Measurements from ENCODE around the gene TOM1. TPM values are rescaled to one million over a fixed set of nuclear protein-coding genes. Genes with fewer than 3 reads are reported as not detected.
A peak's percentile ranks its signal among the peaks of the same experiment; 100 is the strongest.

Gene TOM1
- total and polyA plus RNA-seq, 2 of the 13 experiments (the other 11 are each of a cell fraction or from before 2014, with no cell fraction given) = 30.8 to 87.3 TPM

DNA sequence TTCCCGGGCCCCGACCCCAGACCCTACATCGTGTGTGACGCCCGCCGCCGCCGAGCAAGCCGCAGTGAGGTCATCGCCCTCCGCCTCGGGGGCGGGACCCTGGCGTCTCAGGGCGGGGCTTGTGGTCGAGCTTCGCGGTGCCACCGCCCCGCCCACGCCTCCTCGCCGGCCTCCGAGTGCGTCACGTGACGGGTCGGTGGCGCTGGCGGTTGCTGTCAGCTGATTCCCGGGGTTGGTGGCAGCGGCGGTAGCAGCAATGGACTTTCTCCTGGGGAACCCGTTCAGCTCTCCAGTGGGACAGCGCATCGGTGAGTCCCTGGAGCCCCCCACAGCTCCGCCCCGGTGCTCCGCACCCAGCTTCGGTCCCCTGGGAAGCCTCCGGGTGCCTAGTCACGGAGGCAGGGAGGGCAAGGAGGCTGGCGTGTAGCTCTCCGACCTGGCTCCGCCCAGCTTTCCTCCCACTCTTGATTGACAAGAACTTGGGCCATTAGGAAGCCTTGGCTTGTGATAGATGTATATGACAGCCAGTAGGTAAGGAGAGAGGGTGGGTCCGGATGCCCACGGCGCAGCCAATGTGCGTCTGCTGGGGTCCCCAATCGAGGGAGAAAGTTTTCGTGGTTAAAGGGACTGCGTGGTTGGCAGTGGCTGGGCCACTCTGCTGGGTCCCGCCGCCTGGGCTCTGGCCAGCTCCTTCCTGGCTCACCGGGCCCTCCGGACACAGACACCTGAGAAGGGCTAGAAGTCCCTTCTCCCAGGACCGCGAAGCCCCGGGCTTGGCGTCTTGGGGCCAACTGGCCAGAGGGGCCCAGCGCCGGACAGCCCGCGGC lies at the start of gene TOM1 (continued):
- TF ChIP-seq, protein P1, sequence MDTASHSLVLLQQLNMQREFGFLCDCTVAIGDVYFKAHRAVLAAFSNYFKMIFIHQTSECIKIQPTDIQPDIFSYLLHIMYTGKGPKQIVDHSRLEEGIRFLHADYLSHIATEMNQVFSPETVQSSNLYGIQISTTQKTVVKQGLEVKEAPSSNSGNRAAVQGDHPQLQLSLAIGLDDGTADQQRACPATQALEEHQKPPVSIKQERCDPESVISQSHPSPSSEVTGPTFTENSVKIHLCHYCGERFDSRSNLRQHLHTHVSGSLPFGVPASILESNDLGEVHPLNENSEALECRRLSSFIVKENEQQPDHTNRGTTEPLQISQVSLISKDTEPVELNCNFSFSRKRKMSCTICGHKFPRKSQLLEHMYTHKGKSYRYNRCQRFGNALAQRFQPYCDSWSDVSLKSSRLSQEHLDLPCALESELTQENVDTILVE (CRISPR knock-in tag; IDR thresholded peaks at IDR 0.05) = peak; percentile 65
- no peak for TF ChIP-seq ELF4 (CRISPR knock-in tag; IDR thresholded peaks at IDR 0.05; ENCODE audit: borderline replicate concordance)
- TF ChIP-seq, protein P2, sequence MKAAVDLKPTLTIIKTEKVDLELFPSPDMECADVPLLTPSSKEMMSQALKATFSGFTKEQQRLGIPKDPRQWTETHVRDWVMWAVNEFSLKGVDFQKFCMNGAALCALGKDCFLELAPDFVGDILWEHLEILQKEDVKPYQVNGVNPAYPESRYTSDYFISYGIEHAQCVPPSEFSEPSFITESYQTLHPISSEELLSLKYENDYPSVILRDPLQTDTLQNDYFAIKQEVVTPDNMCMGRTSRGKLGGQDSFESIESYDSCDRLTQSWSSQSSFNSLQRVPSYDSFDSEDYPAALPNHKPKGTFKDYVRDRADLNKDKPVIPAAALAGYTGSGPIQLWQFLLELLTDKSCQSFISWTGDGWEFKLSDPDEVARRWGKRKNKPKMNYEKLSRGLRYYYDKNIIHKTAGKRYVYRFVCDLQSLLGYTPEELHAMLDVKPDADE (CRISPR knock-in tag; IDR thresholded peaks at IDR 0.05) = no peak
- TF ChIP-seq RBFOX2 (IDR thresholded peaks at IDR 0.05; ENCODE audit: low read depth, low read length) = peak; percentile 91
- peak; percentile 70; the same call in 1 of the 2 replicates for TF ChIP-seq REPIN1 (CRISPR knock-in tag; IDR thresholded peaks at IDR 0.05; ENCODE audit: borderline replicate concordance, low read depth)
- TF ChIP-seq ISL2 (CRISPR knock-in tag; IDR thresholded peaks at IDR 0.05) = peak; percentile 19; the same call in 1 of the 2 replicates
- TF ChIP-seq, protein P3, sequence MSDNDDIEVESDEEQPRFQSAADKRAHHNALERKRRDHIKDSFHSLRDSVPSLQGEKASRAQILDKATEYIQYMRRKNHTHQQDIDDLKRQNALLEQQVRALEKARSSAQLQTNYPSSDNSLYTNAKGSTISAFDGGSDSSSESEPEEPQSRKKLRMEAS (IDR thresholded peaks at IDR 0.05) = peak; percentile 62
- no peak for TF ChIP-seq ZZZ3 (CRISPR knock-in tag; IDR thresholded peaks at IDR 0.05; ENCODE audit: borderline replicate concordance)
- 0 out of 2 replicates have a peak, but pooled peaks have one; percentile 10 for TF ChIP-seq RFX1 (IDR thresholded peaks at IDR 0.05)
- peak; percentile 64; the same call in 1 of the 2 replicates for TF ChIP-seq SP5 (CRISPR knock-in tag; IDR thresholded peaks at IDR 0.05; ENCODE audit: borderline replicate concordance, low read depth)
- 0 out of 2 replicates have a peak, but pooled peaks have one; percentile 43 for TF ChIP-seq DR1 (CRISPR knock-in tag; IDR thresholded peaks at IDR 0.05)
- TF ChIP-seq ZNF326 (CRISPR knock-in tag; IDR thresholded peaks at IDR 0.05; ENCODE audit: borderline replicate concordance) = no peak
- peak; percentile 32 for TF ChIP-seq TAF15 (IDR thresholded peaks at IDR 0.05; ENCODE audit: low read depth, low read length, poor library complexity, severe bottlenecking)
- TF ChIP-seq, protein P4, sequence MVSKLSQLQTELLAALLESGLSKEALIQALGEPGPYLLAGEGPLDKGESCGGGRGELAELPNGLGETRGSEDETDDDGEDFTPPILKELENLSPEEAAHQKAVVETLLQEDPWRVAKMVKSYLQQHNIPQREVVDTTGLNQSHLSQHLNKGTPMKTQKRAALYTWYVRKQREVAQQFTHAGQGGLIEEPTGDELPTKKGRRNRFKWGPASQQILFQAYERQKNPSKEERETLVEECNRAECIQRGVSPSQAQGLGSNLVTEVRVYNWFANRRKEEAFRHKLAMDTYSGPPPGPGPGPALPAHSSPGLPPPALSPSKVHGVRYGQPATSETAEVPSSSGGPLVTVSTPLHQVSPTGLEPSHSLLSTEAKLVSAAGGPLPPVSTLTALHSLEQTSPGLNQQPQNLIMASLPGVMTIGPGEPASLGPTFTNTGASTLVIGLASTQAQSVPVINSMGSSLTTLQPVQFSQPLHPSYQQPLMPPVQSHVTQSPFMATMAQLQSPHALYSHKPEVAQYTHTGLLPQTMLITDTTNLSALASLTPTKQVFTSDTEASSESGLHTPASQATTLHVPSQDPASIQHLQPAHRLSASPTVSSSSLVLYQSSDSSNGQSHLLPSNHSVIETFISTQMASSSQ (IDR thresholded peaks at IDR 0.05; ENCODE audit: low read depth) = 0 out of 2 replicates have a peak, but pooled peaks have one; percentile 35
- TF ChIP-seq, protein P4 (CRISPR knock-in tag; IDR thresholded peaks at IDR 0.05; ENCODE audit: borderline replicate concordance) = no peak
- peak; percentile 51; the same call in 1 of the 2 replicates for TF ChIP-seq ZNF746 (CRISPR knock-in tag; IDR thresholded peaks at IDR 0.05)
- TF ChIP-seq, protein P5, sequence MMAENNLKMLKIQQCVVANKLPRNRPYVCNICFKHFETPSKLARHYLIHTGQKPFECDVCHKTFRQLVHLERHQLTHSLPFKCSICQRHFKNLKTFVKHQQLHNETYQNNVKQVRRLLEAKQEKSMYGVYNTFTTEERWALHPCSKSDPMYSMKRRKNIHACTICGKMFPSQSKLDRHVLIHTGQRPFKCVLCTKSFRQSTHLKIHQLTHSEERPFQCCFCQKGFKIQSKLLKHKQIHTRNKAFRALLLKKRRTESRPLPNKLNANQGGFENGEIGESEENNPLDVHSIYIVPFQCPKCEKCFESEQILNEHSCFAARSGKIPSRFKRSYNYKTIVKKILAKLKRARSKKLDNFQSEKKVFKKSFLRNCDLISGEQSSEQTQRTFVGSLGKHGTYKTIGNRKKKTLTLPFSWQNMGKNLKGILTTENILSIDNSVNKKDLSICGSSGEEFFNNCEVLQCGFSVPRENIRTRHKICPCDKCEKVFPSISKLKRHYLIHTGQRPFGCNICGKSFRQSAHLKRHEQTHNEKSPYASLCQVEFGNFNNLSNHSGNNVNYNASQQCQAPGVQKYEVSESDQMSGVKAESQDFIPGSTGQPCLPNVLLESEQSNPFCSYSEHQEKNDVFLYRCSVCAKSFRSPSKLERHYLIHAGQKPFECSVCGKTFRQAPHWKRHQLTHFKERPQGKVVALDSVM (CRISPR knock-in tag; IDR thresholded peaks at IDR 0.05) = peak; percentile 93
- TF ChIP-seq TARDBP (CRISPR knock-in tag; IDR thresholded peaks at IDR 0.05) = peak; percentile 68
- TF ChIP-seq RXRB (CRISPR knock-in tag; IDR thresholded peaks at IDR 0.05; ENCODE audit: borderline replicate concordance) = peak; percentile 45; the same call in 1 of the 2 replicates
- peak; percentile 67; the same call in 1 of the 2 replicates for TF ChIP-seq ZNF501 (CRISPR knock-in tag; IDR thresholded peaks at IDR 0.05)
